AG04450 (cell line): ENCODE measurements around the gene ZRANB3. TPM values are rescaled to one million over a fixed set of nuclear protein-coding genes. Genes with fewer than 3 reads are reported as not detected.

Source experiments
- CTCF ChIA-PET: fragments of 300-600, 350-600 bp; formaldehyde crosslinking; extraction: SDS; loops from one replicate; lab custom pipeline; 2022; ENCODE audit warnings: antibody characterized with exemption, inconsistent platforms; lab: Charles Lee
- POLR2A ChIA-PET: fragments of 350-600 bp; formaldehyde crosslinking; extraction: SDS; loops from one replicate; lab custom pipeline; 2021; ENCODE audit warnings: antibody characterized with exemption, inconsistent platforms; lab: Yijun Ruan, JAX
- DNase-seq: peaks from one replicate; pipeline ENCODE4 v3.0.0-alpha.2; 2011; ENCODE audit warnings: low read depth, low spot score
- H3K27ac ChIP-seq: one replicate; pipeline ENCODE4 v1.5.1; 2012; ENCODE audit warnings: low read depth, low read length, control low read depth
- H3K27me3 ChIP-seq: one replicate; pipeline ENCODE4 v1.6.0; 2012; ENCODE audit warnings: low read length; ENCODE audit not compliant: control insufficient read depth, insufficient read depth
- H3K4me3 ChIP-seq: 2 replicates; pipeline ENCODE4 v1.5.1; 2011; ENCODE audit warnings: mild to moderate bottlenecking, low read depth, low read length, control low read depth
- H3K9me3 ChIP-seq: 2 replicates; pipeline ENCODE4 v1.5.1; 2012; ENCODE audit warnings: low read length; ENCODE audit not compliant: control insufficient read depth, insufficient read depth
- polyA plus RNA-seq: library from polyadenylated mRNA; depleted of rRNA; stranded (reverse); fragments of >200 nt; gene quantifications from 2 replicates; pipeline ENCODE4 v1.2.3, GENCODE V29; 2011
- TF ChIP-seq, protein P1 (sequence below): IDR thresholded peaks from 2 replicates; pipeline ENCODE4 v1.5.1; 2011; ENCODE audit warnings: low read depth, low read length, control low read depth, inconsistent platforms

The ZRANB3 gene
- polyA plus RNA-seq, 1 experiment = 4.0 TPM

DNA sequence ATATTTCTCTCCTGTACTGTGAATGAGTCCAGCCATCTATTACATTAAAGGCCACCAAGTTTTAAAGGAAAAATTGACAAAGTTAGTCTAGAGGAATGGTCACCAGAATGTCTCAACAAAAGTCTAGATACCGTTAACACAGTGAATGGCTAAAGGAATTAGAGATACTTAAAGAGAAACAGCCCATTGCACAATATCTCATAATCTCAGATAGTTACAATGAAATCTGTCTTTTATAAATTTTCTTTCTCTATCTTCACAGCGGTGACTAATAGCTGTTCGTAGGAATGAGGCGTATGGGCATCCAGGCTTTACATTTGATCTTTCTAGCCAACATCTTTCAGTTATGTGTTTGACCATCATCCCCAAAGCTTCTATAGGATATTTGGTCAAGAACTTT, 30.9 kb upstream of the ZRANB3 start:
- ChIA-PET POLR2A (no interaction called here), CTCF (interaction anchor here (1.2 kb wide), 1 partner anchor 13 kb away, joined by 3 read pairs; no protein-coding TSS in a partner anchor)

DNA sequence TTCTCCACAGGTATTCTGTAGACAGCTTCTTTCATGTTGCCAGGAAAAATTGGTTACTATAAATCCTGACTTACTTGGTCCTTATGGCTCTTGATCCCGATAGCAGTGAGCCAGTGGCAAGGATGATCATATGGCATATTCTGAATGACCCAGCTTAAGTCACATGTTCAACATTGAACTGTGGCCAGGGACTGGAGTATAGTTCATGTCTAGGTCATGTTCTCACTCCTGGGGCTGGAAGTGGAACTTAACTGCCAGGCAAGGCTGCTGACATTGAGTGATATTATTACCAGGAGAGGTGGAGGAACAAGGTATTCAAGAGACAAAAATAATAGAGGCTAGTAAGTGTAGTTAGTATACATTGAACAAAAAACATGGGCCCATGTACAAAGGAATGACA, 26.5 kb upstream of the ZRANB3 start:
- Histone ChIP-seq H3K4me3 (no peak overlapping the region), H3K27ac (no peak overlapping the region), H3K9me3 (no peaks in the 10 kb centered on the region), H3K27me3 (no peaks in the 10 kb centered on the region)
- TF ChIP-seq, protein P1, sequence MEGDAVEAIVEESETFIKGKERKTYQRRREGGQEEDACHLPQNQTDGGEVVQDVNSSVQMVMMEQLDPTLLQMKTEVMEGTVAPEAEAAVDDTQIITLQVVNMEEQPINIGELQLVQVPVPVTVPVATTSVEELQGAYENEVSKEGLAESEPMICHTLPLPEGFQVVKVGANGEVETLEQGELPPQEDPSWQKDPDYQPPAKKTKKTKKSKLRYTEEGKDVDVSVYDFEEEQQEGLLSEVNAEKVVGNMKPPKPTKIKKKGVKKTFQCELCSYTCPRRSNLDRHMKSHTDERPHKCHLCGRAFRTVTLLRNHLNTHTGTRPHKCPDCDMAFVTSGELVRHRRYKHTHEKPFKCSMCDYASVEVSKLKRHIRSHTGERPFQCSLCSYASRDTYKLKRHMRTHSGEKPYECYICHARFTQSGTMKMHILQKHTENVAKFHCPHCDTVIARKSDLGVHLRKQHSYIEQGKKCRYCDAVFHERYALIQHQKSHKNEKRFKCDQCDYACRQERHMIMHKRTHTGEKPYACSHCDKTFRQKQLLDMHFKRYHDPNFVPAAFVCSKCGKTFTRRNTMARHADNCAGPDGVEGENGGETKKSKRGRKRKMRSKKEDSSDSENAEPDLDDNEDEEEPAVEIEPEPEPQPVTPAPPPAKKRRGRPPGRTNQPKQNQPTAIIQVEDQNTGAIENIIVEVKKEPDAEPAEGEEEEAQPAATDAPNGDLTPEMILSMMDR = no peak
- CTCF ChIA-PET = interaction anchor here (1.0 kb wide), 1 partner anchor 554 kb away, joined by 3 read pairs; no protein-coding TSS in a partner anchor
- DNase-seq = no peak
- POLR2A ChIA-PET = no interaction called here

More for the DNA sequence above, 30.9 kb upstream of the ZRANB3 start:
- no peak overlapping the region for H3K4me3 ChIP-seq
- no peaks in the 10 kb centered on the region for H3K9me3 ChIP-seq
- DNase-seq = no peak
- TF ChIP-seq, protein P1 = no peak
- no peak overlapping the region for H3K27ac ChIP-seq
- no peaks in the 10 kb centered on the region for H3K27me3 ChIP-seq

DNA sequence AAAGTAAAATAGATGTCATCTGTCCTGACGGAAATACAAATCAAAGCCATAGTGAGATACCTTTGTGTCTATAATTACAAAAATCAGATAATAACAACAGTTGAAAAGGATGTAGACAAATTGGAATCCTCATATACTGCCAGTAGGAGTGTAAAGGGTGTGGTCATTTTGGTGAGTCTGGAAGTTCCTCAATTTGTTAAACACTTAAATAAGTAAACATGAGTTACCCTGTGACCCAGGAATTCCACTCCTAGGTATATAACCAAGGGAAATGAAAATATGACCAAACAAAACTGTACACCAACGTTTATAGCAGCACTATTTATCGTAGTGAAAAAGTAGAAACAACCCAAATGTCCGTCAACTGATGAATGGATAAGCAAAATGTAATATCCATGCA, 24.3 kb upstream of the ZRANB3 start:
- CTCF ChIA-PET = no interaction called here
- Histone ChIP-seq H3K27ac (no peak overlapping the region), H3K4me3 (no peak overlapping the region), H3K27me3 (no peaks in the 10 kb centered on the region), H3K9me3 (no peaks in the 10 kb centered on the region)
- TF ChIP-seq, protein P1 = no peak
- POLR2A ChIA-PET = no interaction called here
- DNase-seq = no peak

DNA sequence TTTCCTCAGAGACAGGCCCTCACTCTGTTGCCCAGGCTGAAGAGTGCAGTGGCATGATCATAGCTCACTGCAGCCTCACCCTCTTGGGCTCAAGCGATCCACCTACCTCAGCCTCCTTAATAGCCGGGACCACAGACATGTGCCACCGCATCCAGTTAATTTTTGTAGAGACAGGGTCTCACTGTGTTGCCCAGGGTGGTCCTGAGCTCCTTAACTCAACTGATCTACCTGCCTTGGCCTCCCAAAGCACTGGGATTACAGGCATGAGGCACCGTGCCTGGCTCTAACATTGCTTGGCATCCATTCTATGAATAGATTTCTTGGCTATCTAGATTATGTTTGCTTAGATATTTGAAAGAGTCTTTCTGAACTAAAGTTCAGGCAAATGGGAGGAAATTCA, 21.9 kb upstream of the ZRANB3 start:
- H3K27ac ChIP-seq = no peak overlapping the region
- CTCF ChIA-PET = no interaction called here
- TF ChIP-seq, protein P1 = no peak
- no peak for DNase-seq
- no peaks in the 10 kb centered on the region for H3K27me3 ChIP-seq
- H3K4me3 ChIP-seq = no peak overlapping the region
- POLR2A ChIA-PET = no interaction called here
- H3K9me3 ChIP-seq = no peaks in the 10 kb centered on the region

DNA sequence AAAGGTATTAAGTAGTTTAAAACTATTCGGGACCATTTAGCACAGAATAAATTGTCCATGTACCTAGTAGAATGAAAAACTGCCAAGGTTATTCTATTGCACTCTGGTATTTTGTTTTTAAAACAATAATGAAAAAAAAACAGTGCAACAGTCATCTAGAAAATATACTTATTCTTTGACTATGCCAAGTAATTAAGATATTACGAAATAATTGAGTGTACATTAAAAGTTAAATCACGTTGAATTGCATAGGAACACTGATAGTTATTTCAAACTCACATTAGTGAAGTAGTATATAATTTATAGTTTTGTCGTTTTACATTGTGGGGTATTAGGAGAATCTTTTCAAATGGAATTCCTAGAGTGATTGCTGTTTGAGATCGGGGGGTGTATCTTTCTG, 20.3 kb upstream of the ZRANB3 start:
- TF ChIP-seq, protein P1 = no peak
- ChIA-PET POLR2A (no interaction called here), CTCF (interaction anchor here (1.1 kb wide), 1 partner anchor 246 kb away, joined by 4 read pairs; no protein-coding TSS in a partner anchor)
- Histone ChIP-seq H3K4me3 (no peak overlapping the region), H3K9me3 (no peaks in the 10 kb centered on the region), H3K27me3 (no peaks in the 10 kb centered on the region), H3K27ac (no peak overlapping the region)
- DNase-seq = no peak
